Uterus (tissue), 2 donors: ENCODE results near the gene SGK1.

Source experiments
- POLR2A ChIP-seq, 2 donors: fragments of 450-650 bp; IDR thresholded peaks; one replicate each; pipeline ENCODE4 v1.6.1; 2016; ENCODE audit warnings: antibody characterized with exemption in 2 of 2, mild to moderate bottlenecking in 1 of 2, moderate library complexity in 1 of 2
- TF ChIP-seq, protein P1 (sequence below), 4 experiments: fragments of 200-600 bp in 2 of 4; fragments of 450-650 bp in 2 of 4; sonication (generic) in 2 of 4; IDR thresholded peaks; one replicate each; pipeline ENCODE4 v1.5.1; 2016 to 2019; ENCODE audit warnings: antibody characterized with exemption in 4 of 4, mild to moderate bottlenecking in 2 of 4, moderate library complexity in 1 of 4

DNA sequence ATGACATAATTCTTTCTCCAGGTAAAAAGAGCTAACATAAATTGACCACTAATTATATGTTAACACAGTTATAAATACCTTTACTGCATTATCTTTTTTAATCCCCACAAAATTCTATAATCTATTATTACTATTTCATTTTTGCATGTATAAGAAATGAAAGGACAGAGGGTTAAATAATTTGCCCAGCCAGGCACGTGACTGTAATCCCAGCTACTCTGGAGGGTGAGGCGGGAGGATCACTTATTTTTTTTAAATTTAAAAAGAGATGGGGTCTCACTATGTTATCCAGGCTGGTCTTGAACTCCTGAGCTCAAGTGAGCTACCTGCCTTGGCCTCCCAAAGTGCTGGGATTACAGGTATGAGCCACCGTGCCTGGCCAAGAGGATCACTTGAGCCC lies 121.9 kb downstream of the SGK1 start:
- TF ChIP-seq POLR2A (IDR thresholded peaks at IDR 0.05) = no peak
- TF ChIP-seq, protein P1, sequence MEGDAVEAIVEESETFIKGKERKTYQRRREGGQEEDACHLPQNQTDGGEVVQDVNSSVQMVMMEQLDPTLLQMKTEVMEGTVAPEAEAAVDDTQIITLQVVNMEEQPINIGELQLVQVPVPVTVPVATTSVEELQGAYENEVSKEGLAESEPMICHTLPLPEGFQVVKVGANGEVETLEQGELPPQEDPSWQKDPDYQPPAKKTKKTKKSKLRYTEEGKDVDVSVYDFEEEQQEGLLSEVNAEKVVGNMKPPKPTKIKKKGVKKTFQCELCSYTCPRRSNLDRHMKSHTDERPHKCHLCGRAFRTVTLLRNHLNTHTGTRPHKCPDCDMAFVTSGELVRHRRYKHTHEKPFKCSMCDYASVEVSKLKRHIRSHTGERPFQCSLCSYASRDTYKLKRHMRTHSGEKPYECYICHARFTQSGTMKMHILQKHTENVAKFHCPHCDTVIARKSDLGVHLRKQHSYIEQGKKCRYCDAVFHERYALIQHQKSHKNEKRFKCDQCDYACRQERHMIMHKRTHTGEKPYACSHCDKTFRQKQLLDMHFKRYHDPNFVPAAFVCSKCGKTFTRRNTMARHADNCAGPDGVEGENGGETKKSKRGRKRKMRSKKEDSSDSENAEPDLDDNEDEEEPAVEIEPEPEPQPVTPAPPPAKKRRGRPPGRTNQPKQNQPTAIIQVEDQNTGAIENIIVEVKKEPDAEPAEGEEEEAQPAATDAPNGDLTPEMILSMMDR (IDR thresholded peaks at IDR 0.05) = no peak
